ENCODE results near the gene PHACTR4.
"Not testable (repeated sequence)": the region's sequence is repeated elsewhere in the genome, so short reads cannot be mapped to it uniquely, and the experiment has no call there.

Gene PHACTR4

GRCh38 chr1:28517649-28517999, 148.1 kb downstream of the PHACTR4 start:
- peaks cover 0 to 13% (median 4%) of the 10 kb centered on the region in 5 donors for H3K36me3 ChIP-seq (ENCODE audit: control insufficient read depth in 5 of 5, insufficient read depth in 5 of 5, low read length in 5 of 5)
- peak overlapping the region; percentile 60 for H3K27ac ChIP-seq (ENCODE audit: low read depth, low read length)
- peaks cover 8 to 18% (median 14%) of the 10 kb centered on the region in 5 donors for H3K4me1 ChIP-seq (ENCODE audit: control insufficient read depth in 5 of 5, insufficient read depth in 5 of 5, low read length in 5 of 5)
- peak overlapping the region in 4 of 5 donors; percentile 49 to 76 (median 64) for H3K9ac ChIP-seq (ENCODE audit: low read length in 5 of 5)
- H3K9me3 ChIP-seq (ENCODE audit: control insufficient read depth in 5 of 5, low read length in 5 of 5), result no peaks in the 10 kb centered on the region
- peak overlapping the region in 4 of 5 donors; percentile 43 to 81 (median 70) for H3K4me3 ChIP-seq (ENCODE audit: low read depth in 1 of 5, low read length in 5 of 5)
- H3K27me3 ChIP-seq (ENCODE audit: control insufficient read depth in 5 of 5, insufficient read depth in 4 of 5, low read length in 5 of 5), result no peaks in the 10 kb centered on the region

- Histone ChIP-seq H3K9ac (ENCODE audit: low read length in 5 of 5) (peak overlapping the region; percentile 57 to 87 (median 76)), H3K4me3 (ENCODE audit: low read depth in 1 of 5, low read length in 5 of 5) (peak overlapping the region; percentile 64 to 82 (median 70))
These were observed 148.6 kb downstream of the PHACTR4 start for GRCh38 chr1:28518000-28518744.

GRCh38 chr1:28518745-28519341, 149.3 kb downstream of the PHACTR4 start:
- Histone ChIP-seq H3K4me1 (ENCODE audit: control insufficient read depth in 5 of 5, insufficient read depth in 5 of 5, low read length in 5 of 5) (peaks cover 8 to 18% (median 14%) of the 10 kb centered on the region in 5 donors), H3K27ac (ENCODE audit: low read depth, low read length) (peak overlapping the region; percentile 30), H3K9ac (ENCODE audit: low read length in 5 of 5) (peak overlapping the region in 4 of 5 donors; percentile 52 to 87 (median 78)), H3K27me3 (ENCODE audit: control insufficient read depth in 5 of 5, insufficient read depth in 4 of 5, low read length in 5 of 5) (no peaks in the 10 kb centered on the region), H3K4me3 (ENCODE audit: low read depth in 1 of 5, low read length in 5 of 5) (peak overlapping the region; percentile 64 to 82 (median 70)), H3K9me3 (ENCODE audit: control insufficient read depth in 5 of 5, low read length in 5 of 5) (no peaks in the 10 kb centered on the region), H3K36me3 (ENCODE audit: control insufficient read depth in 5 of 5, insufficient read depth in 5 of 5, low read length in 5 of 5) (peaks cover 0 to 5% (median 0%) of the 10 kb centered on the region in 5 donors)

More at GRCh38 chr1:28518000-28518744, 148.6 kb downstream of the PHACTR4 start:
- peaks cover 0 to 10% (median 4%) of the 10 kb centered on the region in 5 donors for H3K36me3 ChIP-seq (ENCODE audit: control insufficient read depth in 5 of 5, insufficient read depth in 5 of 5, low read length in 5 of 5)
- no peaks in the 10 kb centered on the region for H3K27me3 ChIP-seq (ENCODE audit: control insufficient read depth in 5 of 5, insufficient read depth in 4 of 5, low read length in 5 of 5)
- peak overlapping the region; percentile 60 for H3K27ac ChIP-seq (ENCODE audit: low read depth, low read length)
- H3K9me3 ChIP-seq (ENCODE audit: control insufficient read depth in 5 of 5, low read length in 5 of 5), result no peaks in the 10 kb centered on the region
- peaks cover 8 to 18% (median 14%) of the 10 kb centered on the region in 5 donors for H3K4me1 ChIP-seq (ENCODE audit: control insufficient read depth in 5 of 5, insufficient read depth in 5 of 5, low read length in 5 of 5)

DNA sequence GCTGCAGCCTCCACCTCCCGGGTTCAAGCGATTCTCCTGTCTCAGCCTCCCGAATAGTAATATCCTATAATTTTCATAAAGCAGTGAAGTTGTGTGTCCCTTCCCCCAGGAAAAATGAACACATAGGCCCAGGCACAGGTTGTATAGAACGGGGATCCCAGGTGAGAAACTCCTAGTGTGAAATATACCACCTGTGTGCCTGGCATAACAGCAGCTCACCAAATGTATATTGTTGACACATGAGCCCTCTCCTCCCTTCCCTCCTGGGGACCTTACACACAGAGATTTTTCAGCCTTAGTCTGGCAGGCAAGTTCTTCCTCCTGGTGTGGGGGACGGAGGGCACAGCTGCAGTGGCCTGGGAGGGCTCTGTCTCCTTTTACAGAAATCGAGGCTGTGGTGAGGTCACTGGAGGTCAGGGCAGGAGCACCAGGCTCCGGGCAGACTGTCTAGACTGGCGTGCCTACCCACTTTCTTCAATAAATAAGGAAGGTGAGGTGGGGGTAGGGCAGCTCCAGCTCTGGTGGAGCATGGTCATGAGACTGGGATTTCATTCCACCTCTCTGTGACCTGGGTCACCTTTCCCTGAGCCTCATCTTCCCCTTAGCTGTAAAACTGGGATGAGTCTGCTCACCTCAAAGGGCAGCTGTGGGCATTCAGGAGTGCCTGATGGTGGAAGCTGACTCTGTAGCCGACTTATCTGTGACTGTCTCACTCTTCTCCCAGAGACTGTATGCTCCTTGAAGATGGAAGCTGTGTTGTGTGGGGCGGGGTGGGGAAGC, 150.6 kb downstream of the PHACTR4 start:
- Histone ChIP-seq H3K4me1 (ENCODE audit: control insufficient read depth in 5 of 5, insufficient read depth in 5 of 5, low read length in 5 of 5) (peaks cover 8 to 18% (median 14%) of the 10 kb centered on the region in 5 donors), H3K27me3 (ENCODE audit: control insufficient read depth in 5 of 5, insufficient read depth in 4 of 5, low read length in 5 of 5) (no peaks in the 10 kb centered on the region), H3K9me3 (ENCODE audit: control insufficient read depth in 5 of 5, low read length in 5 of 5) (no peaks in the 10 kb centered on the region), H3K4me3 (ENCODE audit: low read depth in 1 of 5, low read length in 5 of 5) (no peak overlapping the region), H3K36me3 (ENCODE audit: control insufficient read depth in 5 of 5, insufficient read depth in 5 of 5, low read length in 5 of 5) (no peaks in the 10 kb centered on the region), H3K9ac (ENCODE audit: low read length in 5 of 5) (no peak overlapping the region), H3K27ac (ENCODE audit: low read depth, low read length) (no peak overlapping the region)

- not testable (repeated sequence) for H3K27me3 ChIP-seq (ENCODE audit: control insufficient read depth in 5 of 5, insufficient read depth in 4 of 5, low read length in 5 of 5); H3K27ac ChIP-seq (ENCODE audit: low read depth, low read length); H3K4me3 ChIP-seq (ENCODE audit: low read depth in 1 of 5, low read length in 5 of 5); H3K9ac ChIP-seq (ENCODE audit: low read length in 5 of 5); H3K36me3 ChIP-seq (ENCODE audit: control insufficient read depth in 5 of 5, insufficient read depth in 5 of 5, low read length in 5 of 5); H3K9me3 ChIP-seq (ENCODE audit: control insufficient read depth in 5 of 5, low read length in 5 of 5)
- peaks cover 8 to 18% (median 14%) of the 10 kb centered on the region in 5 donors for H3K4me1 ChIP-seq (ENCODE audit: control insufficient read depth in 5 of 5, insufficient read depth in 5 of 5, low read length in 5 of 5)
These were observed 151.3 kb downstream of the PHACTR4 start for GRCh38 chr1:28520796-28521195.

DNA sequence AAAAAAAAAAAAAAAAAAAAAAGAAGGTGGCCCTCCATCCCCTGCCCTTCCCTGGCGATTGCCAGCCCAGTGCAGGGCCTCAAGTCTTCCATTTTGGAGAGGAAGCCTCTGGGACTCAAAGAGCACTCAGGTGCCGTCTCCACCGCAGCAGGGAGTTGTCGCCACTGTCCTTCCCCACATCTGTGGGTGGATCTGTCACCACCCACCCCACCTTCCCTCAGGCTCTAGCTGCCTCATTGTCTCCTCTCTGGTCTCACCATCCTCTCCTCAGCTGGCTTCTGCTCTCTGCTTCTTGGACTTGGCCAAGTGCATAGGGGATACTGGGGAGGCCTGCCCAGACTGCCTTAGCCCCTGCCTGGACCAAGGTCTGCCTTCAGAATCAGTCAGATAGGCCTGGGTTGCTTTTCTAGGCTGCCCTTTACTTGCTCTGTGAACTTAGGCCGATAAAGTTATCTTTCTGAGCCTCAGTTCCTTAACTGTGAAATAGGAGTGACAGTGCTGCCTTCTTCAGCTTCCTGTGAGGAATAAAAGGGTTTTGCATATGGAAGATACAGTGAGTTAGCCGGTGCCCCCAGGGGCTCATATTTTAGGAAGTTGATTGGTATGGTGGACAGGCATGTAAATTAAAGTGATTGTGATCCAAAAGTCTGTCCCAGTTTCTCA, 152.1 kb downstream of the PHACTR4 start:
- Histone ChIP-seq H3K27ac (ENCODE audit: low read depth, low read length) (no peak overlapping the region), H3K36me3 (ENCODE audit: control insufficient read depth in 5 of 5, insufficient read depth in 5 of 5, low read length in 5 of 5) (no peaks in the 10 kb centered on the region), H3K9ac (ENCODE audit: low read length in 5 of 5) (no peak overlapping the region), H3K4me3 (ENCODE audit: low read depth in 1 of 5, low read length in 5 of 5) (no peak overlapping the region), H3K4me1 (ENCODE audit: control insufficient read depth in 5 of 5, insufficient read depth in 5 of 5, low read length in 5 of 5) (peaks cover 8 to 18% (median 14%) of the 10 kb centered on the region in 5 donors), H3K9me3 (ENCODE audit: control insufficient read depth in 5 of 5, low read length in 5 of 5) (no peaks in the 10 kb centered on the region), H3K27me3 (ENCODE audit: control insufficient read depth in 5 of 5, insufficient read depth in 4 of 5, low read length in 5 of 5) (no peaks in the 10 kb centered on the region)

GRCh38 chr1:28522537-28522936, 153.0 kb downstream of the PHACTR4 start:
- not testable (repeated sequence) for H3K9me3 ChIP-seq (ENCODE audit: control insufficient read depth in 5 of 5, low read length in 5 of 5); H3K27me3 ChIP-seq (ENCODE audit: control insufficient read depth in 5 of 5, insufficient read depth in 4 of 5, low read length in 5 of 5); H3K27ac ChIP-seq (ENCODE audit: low read depth, low read length); H3K9ac ChIP-seq (ENCODE audit: low read length in 5 of 5); H3K4me3 ChIP-seq (ENCODE audit: low read depth in 1 of 5, low read length in 5 of 5); H3K36me3 ChIP-seq (ENCODE audit: control insufficient read depth in 5 of 5, insufficient read depth in 5 of 5, low read length in 5 of 5)
- H3K4me1 ChIP-seq (ENCODE audit: control insufficient read depth in 5 of 5, insufficient read depth in 5 of 5, low read length in 5 of 5), result peaks cover 7 to 16% (median 12%) of the 10 kb centered on the region in 5 donors

DNA sequence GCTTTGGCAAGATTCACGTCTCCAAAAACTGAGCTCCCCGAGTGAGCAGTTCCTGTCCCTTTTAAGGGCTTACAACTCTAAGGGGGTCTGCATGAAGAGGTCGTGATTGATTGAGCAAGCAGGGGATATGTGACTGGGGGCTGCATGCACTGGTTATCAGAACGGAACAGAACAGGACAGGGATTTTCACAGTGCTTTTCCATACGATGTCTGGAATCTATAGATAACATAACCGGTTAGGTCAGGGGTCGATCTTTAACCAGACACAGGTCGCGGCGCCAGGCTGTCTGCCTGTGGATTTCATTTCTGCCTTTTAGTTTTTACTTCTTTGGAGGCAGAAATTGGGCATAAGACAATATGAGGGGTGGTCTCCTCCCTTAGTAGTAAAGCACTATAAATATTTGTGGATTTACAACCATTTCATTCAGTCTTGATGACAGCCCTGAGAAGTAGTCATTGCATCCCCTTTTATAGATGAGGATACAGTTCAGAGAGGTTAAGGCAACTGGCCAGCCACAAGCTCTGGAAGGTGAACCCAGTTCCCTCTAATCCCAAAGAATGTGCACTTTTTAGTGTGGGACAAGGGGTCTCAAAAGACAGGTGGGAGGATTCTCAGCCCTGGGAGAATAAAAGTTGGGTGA, 155.6 kb downstream of the PHACTR4 start:
- not testable (repeated sequence) for H3K4me3 ChIP-seq (ENCODE audit: low read depth in 1 of 5, low read length in 5 of 5); H3K27ac ChIP-seq (ENCODE audit: low read depth, low read length); H3K9ac ChIP-seq (ENCODE audit: low read length in 5 of 5)

DNA sequence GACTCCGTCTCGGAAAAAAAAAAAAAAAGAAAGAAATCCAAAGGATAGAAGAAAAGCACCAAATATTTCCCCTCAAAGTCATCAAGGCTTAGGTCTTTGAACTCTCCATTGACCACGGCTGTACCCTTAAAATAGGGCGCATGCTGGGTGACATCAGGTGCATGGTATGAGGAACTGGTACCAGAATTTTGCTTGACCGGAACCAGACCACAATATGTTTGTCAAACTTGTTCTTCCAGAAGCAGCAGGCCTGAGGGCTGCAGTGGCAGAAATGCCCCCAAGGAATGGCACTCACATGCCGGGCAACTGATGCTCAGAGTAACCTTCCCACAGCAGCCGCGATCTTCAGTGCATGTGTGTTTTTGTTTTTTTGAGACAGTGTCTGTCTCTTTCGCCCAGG, 157.3 kb downstream of the PHACTR4 start:
- H3K9me3 ChIP-seq (ENCODE audit: control insufficient read depth in 5 of 5, low read length in 5 of 5), result no peaks in the 10 kb centered on the region
- no peak overlapping the region for H3K4me3 ChIP-seq (ENCODE audit: low read depth in 1 of 5, low read length in 5 of 5)
- no peaks in the 10 kb centered on the region for H3K27me3 ChIP-seq (ENCODE audit: control insufficient read depth in 5 of 5, insufficient read depth in 4 of 5, low read length in 5 of 5)
- H3K36me3 ChIP-seq (ENCODE audit: control insufficient read depth in 5 of 5, insufficient read depth in 5 of 5, low read length in 5 of 5), result peaks cover 0 to 7% (median 6%) of the 10 kb centered on the region in 5 donors
- H3K4me1 ChIP-seq (ENCODE audit: control insufficient read depth in 5 of 5, insufficient read depth in 5 of 5, low read length in 5 of 5), result no peaks in the 10 kb centered on the region
- H3K27ac ChIP-seq (ENCODE audit: low read depth, low read length), result no peak overlapping the region
- H3K9ac ChIP-seq (ENCODE audit: low read length in 5 of 5), result no peak overlapping the region

More for the DNA sequence above, 155.6 kb downstream of the PHACTR4 start:
- not testable (repeated sequence) for H3K36me3 ChIP-seq (ENCODE audit: control insufficient read depth in 5 of 5, insufficient read depth in 5 of 5, low read length in 5 of 5); H3K9me3 ChIP-seq (ENCODE audit: control insufficient read depth in 5 of 5, low read length in 5 of 5); H3K4me1 ChIP-seq (ENCODE audit: control insufficient read depth in 5 of 5, insufficient read depth in 5 of 5, low read length in 5 of 5); H3K27me3 ChIP-seq (ENCODE audit: control insufficient read depth in 5 of 5, insufficient read depth in 4 of 5, low read length in 5 of 5)
